GM21528 (cell line): ENCODE results near the gene YTHDC1.
"Not testable (repeated sequence)": the region's sequence is repeated elsewhere in the genome, so short reads cannot be mapped to it uniquely, and the experiment has no call there.

Source experiments
- ATAC-seq: cut with Tn5 transposase; IDR thresholded peaks from one replicate; pipeline ENCODE4 v1.9.1; 2021; ENCODE audit warnings: mild to moderate bottlenecking, moderate library complexity; ENCODE audit not compliant: unreplicated experiment, low FRiP score

The YTHDC1 gene

DNA sequence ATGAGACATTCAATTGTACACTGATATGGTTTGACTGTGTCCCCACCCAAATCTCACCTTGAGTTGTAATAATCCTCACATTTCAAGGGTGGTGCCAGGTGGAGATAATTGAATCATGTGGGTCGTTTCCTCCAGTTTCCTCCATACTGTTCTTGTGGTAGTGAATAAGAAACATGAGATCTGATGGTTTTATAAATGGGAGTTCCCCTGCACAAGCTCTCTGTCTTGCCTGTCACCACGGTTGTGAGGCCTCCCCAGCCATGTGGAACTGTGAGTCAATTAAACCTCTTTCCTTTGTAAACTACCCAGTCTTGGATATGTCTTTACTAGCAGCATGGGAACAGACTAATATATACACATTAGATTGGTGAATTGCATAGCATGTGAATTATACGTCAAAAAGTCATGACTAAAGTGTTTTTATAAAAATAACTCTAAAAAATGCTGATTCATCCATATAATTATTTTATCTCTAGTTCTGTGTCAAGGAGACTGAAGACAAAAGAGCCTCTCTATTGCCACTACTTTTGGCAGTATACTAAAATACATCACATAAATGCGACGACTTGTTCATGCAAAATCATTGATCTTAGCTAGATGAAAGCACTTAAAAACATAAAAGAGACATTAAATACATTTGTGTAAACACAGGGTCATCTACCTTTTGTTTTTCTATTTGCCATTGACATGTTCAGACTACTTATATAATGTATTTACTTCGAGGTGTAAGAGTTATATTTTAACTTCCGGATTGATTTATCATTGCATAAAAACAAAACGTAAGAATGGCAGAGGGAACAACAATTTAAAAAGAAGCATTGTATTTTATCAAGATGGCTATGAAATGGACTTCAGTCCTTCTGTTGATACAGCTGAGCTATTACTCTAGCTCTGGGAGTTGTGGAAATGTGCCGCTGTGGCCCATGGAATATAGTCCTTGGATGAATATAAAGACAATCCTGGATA lies 50.1 kb downstream of the YTHDC1 start:
- ATAC-seq = no peak

GRCh38 chr4:68297137-68297536 lies 52.8 kb downstream of the YTHDC1 start:
- no peak for ATAC-seq

GRCh38 chr4:68291256-68291655 lies 58.6 kb downstream of the YTHDC1 start:
- no peak for ATAC-seq

GRCh38 chr4:68288393-68288740 lies 61.5 kb downstream of the YTHDC1 start:
- no peak for ATAC-seq

DNA sequence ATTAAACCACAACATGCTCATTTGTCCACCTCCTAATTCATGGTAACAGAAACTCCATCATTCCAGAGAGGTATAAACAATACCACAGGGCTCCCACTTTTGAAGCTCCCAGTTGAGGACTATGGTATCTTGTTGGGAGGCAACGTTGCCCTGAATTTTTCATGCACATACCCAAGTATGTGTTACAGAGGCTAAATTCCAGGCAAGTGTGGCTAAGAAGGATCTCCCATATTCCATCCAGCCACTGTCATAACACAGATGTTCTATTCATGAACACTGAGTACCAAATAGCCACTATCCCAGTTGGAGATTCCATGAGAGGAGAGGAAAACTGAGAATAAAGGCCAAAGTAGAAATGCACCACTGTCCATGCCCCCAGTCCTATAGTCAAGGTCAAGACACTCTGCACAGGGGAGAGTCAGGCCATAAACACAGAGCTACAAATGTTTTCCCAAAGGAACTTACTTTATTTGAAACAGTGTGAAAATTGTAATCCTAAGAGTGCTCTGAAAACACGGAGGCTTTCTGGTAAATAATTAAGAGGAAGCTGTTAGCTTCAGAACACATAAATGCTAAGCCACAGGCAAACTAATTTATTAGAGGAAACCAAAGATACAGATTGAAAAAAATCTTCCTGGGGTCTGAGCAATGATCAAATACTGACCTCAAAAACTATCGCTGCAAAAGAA lies 62.0 kb downstream of the YTHDC1 start:
- ATAC-seq = no peak

GRCh38 chr4:68283714-68284113 lies 66.2 kb downstream of the YTHDC1 start:
- no peak for ATAC-seq

DNA sequence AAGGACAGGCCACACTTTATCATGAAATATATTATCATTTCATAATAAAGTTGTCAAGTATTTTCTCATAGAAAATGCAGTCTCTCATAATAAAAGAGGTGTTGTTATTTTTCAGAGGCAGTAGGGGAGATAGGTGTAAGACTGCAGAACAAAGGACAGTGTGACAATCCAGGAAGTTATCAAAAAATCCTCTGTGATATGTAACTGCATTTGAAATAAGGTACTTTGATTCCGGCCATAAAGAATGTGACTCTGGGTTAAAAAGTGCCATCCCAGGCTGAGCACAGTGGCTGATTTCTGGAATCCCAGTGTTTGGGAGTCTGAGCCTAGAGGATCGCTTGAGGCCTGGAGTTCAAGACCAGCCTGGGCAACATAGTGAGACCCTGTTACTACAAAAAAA lies 66.8 kb downstream of the YTHDC1 start:
- ATAC-seq = no peak

DNA sequence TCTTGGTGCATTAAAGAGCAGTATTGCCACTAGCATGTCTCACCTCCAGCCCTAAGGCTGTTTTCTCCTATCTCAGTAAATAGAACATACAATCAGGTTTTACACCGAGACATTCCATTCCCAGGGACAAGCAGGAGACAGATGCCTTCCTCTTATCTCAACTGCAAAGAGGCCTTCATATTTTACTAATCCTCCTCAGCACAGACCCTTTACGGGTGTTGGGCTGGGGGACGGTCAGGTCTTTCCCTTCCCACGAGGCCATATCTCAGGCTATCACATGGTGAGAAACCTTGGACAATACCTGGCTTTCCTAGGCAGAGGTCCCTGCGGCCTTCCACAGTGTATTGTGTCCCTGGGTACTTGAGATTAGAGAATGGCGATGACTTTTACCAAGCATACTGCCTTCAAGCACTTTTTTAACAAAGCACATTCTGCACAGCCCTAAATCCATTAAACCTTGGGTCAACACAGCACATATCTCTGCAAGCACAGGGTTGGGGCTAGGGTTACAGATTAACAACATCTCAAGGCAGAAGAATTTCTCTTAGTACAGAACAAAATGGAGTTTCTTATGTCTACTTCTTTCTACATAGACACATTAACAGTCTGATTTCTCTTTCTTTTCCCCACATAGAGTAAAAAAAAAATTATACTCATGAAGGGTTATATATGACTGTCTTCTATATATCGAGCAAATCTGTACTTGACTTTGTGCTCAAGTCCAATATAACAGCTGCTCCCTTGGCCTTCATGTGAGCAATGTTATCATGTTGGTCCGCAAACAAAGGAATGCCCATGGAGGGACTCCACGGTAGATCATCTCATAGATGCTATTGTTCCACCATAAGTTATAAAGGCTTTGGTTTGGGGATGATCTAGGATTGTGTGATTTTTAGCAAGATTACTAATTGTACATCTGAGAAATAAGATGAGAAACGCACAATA lies 67.8 kb downstream of the YTHDC1 start:
- ATAC-seq = not testable (repeated sequence)

DNA sequence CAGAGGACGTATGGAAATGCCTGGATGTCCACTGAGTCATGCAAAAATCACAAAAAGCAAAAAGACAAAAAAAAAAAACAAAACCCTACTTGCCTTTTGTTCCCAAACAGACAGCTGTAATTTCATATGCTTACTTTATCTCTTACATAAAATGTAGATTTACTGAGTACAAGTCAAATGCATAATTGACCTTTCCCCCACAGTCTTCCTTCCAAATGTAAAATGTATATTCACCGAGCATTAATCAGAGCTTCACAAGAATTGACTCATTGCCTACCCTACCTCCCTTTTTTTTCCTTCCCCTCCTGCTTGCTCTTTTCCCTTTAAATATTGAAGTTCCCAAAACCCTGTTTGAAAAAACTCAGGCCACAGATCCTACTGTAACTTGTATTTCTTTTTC lies 71.9 kb downstream of the YTHDC1 start:
- no peak for ATAC-seq

DNA sequence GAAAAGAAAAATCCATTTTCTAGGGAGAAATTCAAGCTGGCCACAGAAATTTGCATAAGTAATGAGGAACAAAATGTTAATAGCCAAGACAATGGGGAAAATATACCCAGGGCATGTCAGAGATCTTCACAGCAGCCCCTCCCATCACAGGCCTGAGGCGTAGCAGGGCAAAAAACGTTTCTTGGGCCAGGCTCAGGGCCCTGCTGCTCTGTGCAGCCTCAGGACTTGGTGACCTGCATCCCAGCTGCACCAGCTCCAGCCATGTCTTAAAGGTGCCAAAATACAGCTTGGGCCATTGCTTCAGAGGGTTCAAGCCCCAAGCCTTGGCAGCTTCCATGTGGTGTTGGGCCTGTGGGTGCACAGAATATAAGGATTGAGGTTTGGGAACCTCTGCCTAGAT lies 72.3 kb downstream of the YTHDC1 start:
- ATAC-seq = no peak

DNA sequence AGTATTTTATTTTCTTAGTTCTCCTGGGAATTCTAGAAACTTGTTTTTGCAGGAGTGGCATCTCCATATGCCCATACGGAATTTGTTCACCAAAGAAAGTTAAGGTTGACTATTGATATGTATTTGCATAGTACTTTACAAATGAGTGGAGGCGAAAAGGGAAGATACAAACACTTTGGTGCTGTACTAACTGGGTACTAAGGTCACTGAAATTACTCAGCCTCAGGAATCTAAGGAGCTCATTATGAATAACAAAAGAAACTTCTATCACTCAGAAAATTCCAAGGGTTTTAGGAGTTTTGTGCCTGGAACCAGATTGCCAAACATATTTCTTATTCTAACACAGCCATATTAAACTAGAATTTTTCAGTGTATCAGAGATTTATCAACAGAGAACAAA lies 77.0 kb downstream of the YTHDC1 start:
- ATAC-seq = no peak

- peak; percentile 52 for ATAC-seq
Observed at GRCh38 chr4:68272380-68272779, 77.5 kb downstream of the YTHDC1 start.

DNA sequence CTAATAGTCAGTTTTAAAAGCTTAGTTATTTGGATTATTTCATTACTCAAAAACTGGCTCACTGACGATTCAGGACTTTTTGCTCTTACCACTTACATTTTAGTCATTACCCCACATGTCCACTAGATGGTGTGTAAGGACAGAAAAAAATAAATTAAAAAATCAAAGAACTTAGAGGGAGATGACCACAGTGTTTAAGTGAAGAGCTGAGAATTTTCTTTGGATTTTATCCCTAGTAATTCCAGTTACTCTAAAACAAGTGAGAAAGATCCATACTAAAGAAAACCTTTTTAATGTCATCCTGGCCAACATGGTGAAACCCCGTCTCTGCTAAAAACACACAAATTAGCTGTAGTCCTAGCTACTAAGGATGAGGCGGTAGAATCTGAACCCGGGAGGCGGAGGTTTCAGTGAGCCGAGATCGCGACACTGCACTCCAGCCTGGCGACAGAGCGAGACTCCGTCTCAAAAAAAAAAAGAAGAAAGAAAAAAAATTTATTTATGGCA lies 78.0 kb downstream of the YTHDC1 start:
- ATAC-seq = peak; percentile 74

GRCh38 chr4:68267433-68267944 lies 82.4 kb downstream of the YTHDC1 start:
- ATAC-seq = no peak

- ATAC-seq = no peak
Observed at GRCh38 chr4:68264875-68265565, 84.9 kb downstream of the YTHDC1 start.
